GM12864 (cell line): ENCODE data around the gene DUSP7.

ENCODE experiments used
- DNase-seq: peaks from one replicate; pipeline ENCODE4 v3.0.0-alpha.2; 2011; ENCODE audit warnings: low read depth
- H3K4me3 ChIP-seq: 2 replicates; pipeline ENCODE4 v1.5.1; 2011; ENCODE audit warnings: mild to moderate bottlenecking, low read depth, low read length, control low read depth
- TF ChIP-seq, protein P1 (sequence below): IDR thresholded peaks from 2 replicates; pipeline ENCODE4 v1.5.1; 2011; ENCODE audit warnings: low read depth, mild to moderate bottlenecking, moderate library complexity, low read length, control low read depth, inconsistent platforms; ENCODE audit errors: missing control alignments

Gene DUSP7

GRCh38 chr3:52080830-52081719 lies 24.7 kb upstream of the DUSP7 start:
- DNase-seq: no peak
- TF ChIP-seq, protein P1, sequence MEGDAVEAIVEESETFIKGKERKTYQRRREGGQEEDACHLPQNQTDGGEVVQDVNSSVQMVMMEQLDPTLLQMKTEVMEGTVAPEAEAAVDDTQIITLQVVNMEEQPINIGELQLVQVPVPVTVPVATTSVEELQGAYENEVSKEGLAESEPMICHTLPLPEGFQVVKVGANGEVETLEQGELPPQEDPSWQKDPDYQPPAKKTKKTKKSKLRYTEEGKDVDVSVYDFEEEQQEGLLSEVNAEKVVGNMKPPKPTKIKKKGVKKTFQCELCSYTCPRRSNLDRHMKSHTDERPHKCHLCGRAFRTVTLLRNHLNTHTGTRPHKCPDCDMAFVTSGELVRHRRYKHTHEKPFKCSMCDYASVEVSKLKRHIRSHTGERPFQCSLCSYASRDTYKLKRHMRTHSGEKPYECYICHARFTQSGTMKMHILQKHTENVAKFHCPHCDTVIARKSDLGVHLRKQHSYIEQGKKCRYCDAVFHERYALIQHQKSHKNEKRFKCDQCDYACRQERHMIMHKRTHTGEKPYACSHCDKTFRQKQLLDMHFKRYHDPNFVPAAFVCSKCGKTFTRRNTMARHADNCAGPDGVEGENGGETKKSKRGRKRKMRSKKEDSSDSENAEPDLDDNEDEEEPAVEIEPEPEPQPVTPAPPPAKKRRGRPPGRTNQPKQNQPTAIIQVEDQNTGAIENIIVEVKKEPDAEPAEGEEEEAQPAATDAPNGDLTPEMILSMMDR: no peak

GRCh38 chr3:52079958-52080357 lies 23.6 kb upstream of the DUSP7 start:
- DNase-seq: no peak
- no peak overlapping the region for H3K4me3 ChIP-seq
- TF ChIP-seq, protein P1: no peak

More at GRCh38 chr3:52080830-52081719, 24.7 kb upstream of the DUSP7 start:
- no peak overlapping the region for H3K4me3 ChIP-seq

DNA sequence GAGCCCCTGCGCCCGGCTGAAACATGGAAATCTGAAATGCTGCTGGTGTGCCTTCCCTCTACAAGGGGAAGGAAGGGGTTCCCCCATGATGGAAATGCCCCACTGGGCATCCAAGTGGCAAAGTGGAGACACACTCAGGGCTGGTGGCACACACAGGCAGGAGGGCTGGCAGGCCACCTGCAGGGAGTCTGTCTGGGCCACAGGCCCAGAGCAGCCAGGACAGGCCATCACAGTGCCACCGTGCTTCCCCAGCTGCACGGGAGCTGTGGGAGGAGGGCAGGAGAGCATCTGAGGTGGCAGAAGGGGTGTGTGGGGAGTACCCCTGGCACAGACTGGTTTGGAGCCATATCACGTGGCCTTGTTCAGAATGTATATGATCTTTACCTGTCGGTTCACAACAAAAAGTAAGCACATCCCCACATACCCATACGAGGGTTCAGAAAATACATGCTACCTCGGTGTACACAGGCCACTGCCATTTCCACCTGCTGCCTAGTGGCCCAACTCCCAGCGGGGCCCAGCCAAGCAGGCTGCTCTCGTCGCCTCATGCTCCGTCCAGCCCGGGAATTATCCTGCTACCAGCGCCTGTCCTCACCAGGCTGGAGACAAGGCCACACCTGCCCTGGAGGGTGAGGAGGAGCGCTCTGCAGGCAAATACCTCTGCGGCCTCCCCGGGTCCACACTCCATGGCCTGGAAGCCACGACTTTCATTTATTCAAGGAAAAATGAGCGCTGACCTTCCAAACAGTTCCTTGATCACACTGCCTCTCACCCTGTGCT lies 22.6 kb upstream of the DUSP7 start:
- no peak overlapping the region for H3K4me3 ChIP-seq
- no peak for DNase-seq
- TF ChIP-seq, protein P1: no peak

GRCh38 chr3:52077925-52078324 lies 21.6 kb upstream of the DUSP7 start:
- no peak for DNase-seq
- TF ChIP-seq, protein P1: no peak
- no peak overlapping the region for H3K4me3 ChIP-seq

DNA sequence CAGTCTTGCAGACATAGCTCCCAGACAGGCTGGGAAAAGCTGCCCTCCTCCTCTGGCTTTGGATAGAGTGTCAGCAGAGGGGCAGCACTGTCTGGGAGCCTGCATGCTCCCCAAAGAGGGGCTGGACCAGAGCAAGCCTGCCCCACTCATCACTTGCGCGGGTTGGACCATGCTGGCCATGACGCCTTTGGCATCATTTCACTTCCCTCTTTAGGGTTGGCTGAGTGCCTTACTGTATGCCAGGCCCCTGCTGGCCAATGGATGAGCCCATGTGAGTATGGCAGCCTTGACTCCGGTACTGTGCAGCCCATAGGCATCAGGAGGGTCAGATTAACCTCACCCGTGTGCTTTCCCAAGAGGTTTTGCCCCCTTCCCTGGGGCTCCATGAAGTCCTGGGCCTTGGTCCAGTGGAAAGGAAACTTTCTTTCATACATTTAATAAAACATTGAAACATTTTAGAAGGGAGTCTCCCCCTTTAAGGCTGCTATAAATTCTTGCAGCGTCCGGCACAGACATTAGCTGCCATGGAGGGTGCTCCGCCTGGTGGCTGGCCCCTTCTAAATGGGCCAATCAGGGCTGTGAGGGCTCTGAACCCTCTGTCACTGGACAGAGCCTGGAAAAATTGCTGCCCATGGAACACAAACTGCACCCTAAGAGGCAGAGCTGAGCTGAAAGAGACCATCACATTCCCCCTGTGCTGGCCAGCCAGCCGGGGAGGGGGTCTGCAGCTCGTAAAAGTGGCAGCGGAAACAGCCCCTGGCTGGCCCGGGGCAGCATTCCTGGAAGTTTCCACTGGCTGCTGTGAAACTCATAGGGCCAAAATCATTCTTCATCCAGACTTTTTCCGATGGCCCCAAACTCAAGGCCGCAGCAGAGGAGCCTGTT lies 20.8 kb upstream of the DUSP7 start:
- no peak overlapping the region for H3K4me3 ChIP-seq
- DNase-seq: no peak
- TF ChIP-seq, protein P1: no peak

GRCh38 chr3:52073490-52073889 lies 17.1 kb upstream of the DUSP7 start:
- no peak overlapping the region for H3K4me3 ChIP-seq
- TF ChIP-seq, protein P1: no peak
- no peak for DNase-seq
